SK-N-SH treated with all-trans-retinoic acid at 6 μM for 48 hours (cell line): ENCODE measurements around the gene POMGNT1.

Experiments used
- ARNTL ChIP-seq: fragments of 450-650 bp; formaldehyde crosslinking; IDR thresholded peaks from 2 replicates; pipeline ENCODE4 v1.5.0; 2020; ENCODE audit warnings: low read depth, mild to moderate bottlenecking, moderate library complexity, borderline replicate concordance
- BACH2 ChIP-seq: fragments of 250-450 bp; sonication (Bioruptor Pico); IDR thresholded peaks from 2 replicates; pipeline ENCODE4 v1.9.0; 2021; ENCODE audit warnings: mild to moderate bottlenecking, borderline replicate concordance
- CSDC2 ChIP-seq: fragments of 250-450 bp; sonication (Bioruptor Pico); IDR thresholded peaks from 2 replicates; pipeline ENCODE4 v1.5.0; 2020; ENCODE audit warnings: mild to moderate bottlenecking, moderate library complexity
- PPARA ChIP-seq: fragments of 250-450 bp; sonication (Bioruptor Pico); IDR thresholded peaks from 2 replicates; pipeline ENCODE4 v1.5.0; 2020; ENCODE audit warnings: mild to moderate bottlenecking, borderline replicate concordance
- RARB ChIP-seq: fragments of 250-450 bp; sonication (Bioruptor Pico); IDR thresholded peaks from 2 replicates; pipeline ENCODE4 v1.8.0; 2021; ENCODE audit warnings: mild to moderate bottlenecking, moderate library complexity
- SNAI2 ChIP-seq: fragments of 250-450 bp; sonication (Bioruptor Pico); IDR thresholded peaks from 2 replicates; pipeline ENCODE4 v1.5.0; 2020; ENCODE audit warnings: mild to moderate bottlenecking, moderate library complexity
- ZFP3 ChIP-seq: fragments of 250-450 bp; sonication (Bioruptor Pico); IDR thresholded peaks from 2 replicates; pipeline ENCODE4 v1.5.0; 2020; ENCODE audit warnings: mild to moderate bottlenecking, moderate library complexity
- ZFP30 ChIP-seq: fragments of 450-650 bp; formaldehyde crosslinking; IDR thresholded peaks from 2 replicates; pipeline ENCODE4 v1.5.0; 2022; ENCODE audit warnings: mild to moderate bottlenecking, moderate library complexity
- ZNF70 ChIP-seq: fragments of 450-650 bp; formaldehyde crosslinking; IDR thresholded peaks from 2 replicates; pipeline ENCODE4 v1.5.0; 2020; ENCODE audit warnings: mild to moderate bottlenecking, moderate library complexity
- TF ChIP-seq, protein P1 (sequence below): fragments of 250-450 bp; sonication (Bioruptor Pico); IDR thresholded peaks from 2 replicates; pipeline ENCODE4 v1.8.0; 2020; ENCODE audit warnings: mild to moderate bottlenecking, moderate library complexity, borderline replicate concordance
- TF ChIP-seq, protein P2 (sequence below): fragments of 250-450 bp; sonication (Bioruptor Pico); IDR thresholded peaks from 2 replicates; pipeline ENCODE4 v1.8.0; 2021; ENCODE audit warnings: low read depth, mild to moderate bottlenecking, moderate library complexity, borderline replicate concordance

DNA sequence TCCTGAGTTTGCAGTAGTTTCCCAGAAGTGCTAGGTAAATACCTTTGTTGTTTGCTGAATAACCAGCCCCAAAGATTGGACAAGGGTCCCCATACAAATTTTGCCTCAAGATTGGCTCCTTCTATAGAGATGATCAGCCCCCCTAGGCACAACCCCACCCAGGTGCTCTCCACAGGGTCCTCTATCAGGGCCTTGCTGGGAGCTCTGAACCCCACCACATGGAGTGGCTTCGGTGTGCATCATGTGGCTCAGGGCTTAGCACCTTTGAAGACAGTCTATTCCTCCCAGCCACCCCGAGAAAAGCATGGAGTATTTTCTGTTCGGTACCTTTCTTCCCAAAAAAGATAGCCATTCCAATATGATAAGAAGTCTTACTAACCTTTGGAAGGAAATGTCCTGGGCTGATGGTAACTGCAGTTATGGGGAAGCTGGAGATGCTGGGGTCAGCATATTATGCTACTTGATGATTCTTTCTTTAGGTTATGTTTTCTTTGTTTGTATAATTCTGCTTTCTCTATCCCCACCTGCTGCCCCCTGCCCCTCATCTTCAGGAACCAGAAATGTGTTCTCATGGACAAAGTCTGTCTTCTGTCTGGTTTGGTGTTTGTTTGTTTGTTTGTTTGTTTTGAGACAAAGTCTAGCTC, 28.3 kb downstream of the POMGNT1 start:
- TF ChIP-seq RARB (CRISPR knock-in tag) (no peak), ZFP30 (CRISPR knock-in tag) (no peak), ARNTL (no peak), SNAI2 (CRISPR knock-in tag) (no peak), PPARA (CRISPR knock-in tag) (no peak), BACH2 (no peak), CSDC2 (CRISPR knock-in tag) (no peak), ZFP3 (no peak), ZNF70 (no peak)
- TF ChIP-seq, protein P1, sequence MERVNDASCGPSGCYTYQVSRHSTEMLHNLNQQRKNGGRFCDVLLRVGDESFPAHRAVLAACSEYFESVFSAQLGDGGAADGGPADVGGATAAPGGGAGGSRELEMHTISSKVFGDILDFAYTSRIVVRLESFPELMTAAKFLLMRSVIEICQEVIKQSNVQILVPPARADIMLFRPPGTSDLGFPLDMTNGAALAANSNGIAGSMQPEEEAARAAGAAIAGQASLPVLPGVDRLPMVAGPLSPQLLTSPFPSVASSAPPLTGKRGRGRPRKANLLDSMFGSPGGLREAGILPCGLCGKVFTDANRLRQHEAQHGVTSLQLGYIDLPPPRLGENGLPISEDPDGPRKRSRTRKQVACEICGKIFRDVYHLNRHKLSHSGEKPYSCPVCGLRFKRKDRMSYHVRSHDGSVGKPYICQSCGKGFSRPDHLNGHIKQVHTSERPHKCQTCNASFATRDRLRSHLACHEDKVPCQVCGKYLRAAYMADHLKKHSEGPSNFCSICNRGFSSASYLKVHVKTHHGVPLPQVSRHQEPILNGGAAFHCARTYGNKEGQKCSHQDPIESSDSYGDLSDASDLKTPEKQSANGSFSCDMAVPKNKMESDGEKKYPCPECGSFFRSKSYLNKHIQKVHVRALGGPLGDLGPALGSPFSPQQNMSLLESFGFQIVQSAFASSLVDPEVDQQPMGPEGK (CRISPR knock-in tag) = no peak
- TF ChIP-seq, protein P2, sequence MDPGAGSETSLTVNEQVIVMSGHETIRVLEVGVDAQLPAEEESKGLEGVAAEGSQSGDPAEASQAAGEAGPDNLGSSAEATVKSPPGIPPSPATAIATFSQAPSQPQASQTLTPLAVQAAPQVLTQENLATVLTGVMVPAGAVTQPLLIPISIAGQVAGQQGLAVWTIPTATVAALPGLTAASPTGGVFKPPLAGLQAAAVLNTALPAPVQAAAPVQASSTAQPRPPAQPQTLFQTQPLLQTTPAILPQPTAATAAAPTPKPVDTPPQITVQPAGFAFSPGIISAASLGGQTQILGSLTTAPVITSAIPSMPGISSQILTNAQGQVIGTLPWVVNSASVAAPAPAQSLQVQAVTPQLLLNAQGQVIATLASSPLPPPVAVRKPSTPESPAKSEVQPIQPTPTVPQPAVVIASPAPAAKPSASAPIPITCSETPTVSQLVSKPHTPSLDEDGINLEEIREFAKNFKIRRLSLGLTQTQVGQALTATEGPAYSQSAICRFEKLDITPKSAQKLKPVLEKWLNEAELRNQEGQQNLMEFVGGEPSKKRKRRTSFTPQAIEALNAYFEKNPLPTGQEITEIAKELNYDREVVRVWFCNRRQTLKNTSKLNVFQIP = no peak
